Aortic smooth muscle cell (primary cell): ENCODE data around the gene RBM42. TPM values are rescaled to one million over a fixed set of nuclear protein-coding genes. Genes with fewer than 3 reads are reported as not detected.

Source experiments
- total RNA-seq: library from RNA; depleted of rRNA; stranded (reverse); fragments of >200 nt; gene quantifications from 2 replicates; pipeline ENCODE4 v1.2.3, GENCODE V29; 2014

The RBM42 gene
- total RNA-seq: 36.8 and 38.8 TPM in 2 replicates

GRCh38 chr19:35628565-35629331, at the start of gene RBM42:
Gene RBM42 (plus strand): TSS chr19:35629036. CDS start chr19:35629154, 118 bp downstream.

GRCh38 chr19:35585848-35586247, 43.0 kb upstream of the RBM42 start, which contains the start of gene PMIS2:
Gene PMIS2 (plus strand): TSS chr19:35586173. CDS start chr19:35586260, 87 bp downstream.

GRCh38 chr19:35612559-35613321, 16.1 kb upstream of the RBM42 start, which contains the start of gene HAUS5:
Gene HAUS5 (plus strand): TSS chr19:35612735. CDS start chr19:35612795, 60 bp downstream.

DNA sequence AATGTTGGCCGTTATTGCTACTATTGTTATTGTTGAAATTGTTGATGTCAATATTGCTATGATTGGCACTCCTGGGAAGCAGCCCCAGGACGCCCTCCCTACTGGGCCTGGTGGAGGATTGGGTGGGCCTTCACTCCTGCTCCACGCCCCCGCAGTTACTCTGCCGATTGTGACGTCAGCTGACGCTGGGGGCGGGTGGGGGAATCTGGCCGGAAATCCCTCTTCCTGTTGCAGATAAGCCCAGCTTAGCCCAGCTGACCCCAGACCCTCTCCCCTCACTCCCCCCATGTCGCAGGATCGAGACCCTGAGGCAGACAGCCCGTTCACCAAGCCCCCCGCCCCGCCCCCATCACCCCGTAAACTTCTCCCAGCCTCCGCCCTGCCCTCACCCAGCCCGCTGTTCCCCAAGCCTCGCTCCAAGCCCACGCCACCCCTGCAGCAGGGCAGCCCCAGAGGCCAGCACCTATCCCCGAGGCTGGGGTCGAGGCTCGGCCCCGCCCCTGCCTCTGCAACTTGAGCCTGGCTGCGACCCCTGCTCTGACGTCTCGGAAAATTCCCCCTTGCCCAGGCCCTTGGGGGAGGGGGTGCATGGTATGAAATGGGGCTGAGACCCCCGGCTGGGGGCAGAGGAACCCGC, 12.8 kb downstream of the RBM42 start, which contains the start of gene ETV2:
TSS of gene ETV2 (plus strand) at position 231 of the 637 bp plus-strand sequence. CDS start 716 bp downstream, outside the sequence.

GRCh38 chr19:35648017-35648961, 19.5 kb downstream of the RBM42 start, which contains the start of gene COX6B1:
Gene COX6B1 (plus strand): TSS chr19:35648323. CDS start chr19:35651244, 2,921 bp downstream.

DNA sequence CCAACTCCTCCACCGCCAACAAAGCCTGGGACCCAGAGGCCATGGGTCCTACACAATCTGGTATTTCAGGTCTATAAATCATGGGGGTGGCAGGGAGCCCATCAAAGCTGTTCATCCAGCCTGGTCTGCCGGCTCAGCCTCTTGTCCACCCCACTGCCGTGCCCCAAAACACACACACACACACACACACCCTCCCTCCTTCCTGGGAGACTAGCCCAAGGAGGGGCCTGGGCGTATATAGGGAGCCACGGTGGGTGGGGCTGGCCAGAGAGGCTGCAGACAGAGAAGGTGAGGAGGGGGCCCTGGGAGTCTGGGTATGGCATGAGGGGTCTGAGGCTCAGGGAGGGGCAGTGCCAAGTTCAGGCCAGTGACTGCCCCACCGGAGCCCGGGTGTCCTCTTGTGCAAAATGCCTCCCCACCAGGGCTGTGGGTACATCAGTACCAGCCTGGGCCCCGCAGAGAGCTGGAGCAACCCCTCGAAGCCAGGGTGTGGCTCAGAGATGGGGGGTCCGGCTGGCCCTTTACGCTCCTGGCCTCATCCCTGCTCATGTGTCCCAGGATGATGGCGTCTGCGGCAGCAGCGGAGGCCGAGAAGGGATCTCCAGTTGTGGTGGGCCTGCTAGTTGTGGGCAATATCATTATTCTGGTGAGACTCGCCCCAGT, 37.5 kb downstream of the RBM42 start, which contains the start of gene UPK1A:
TSS of gene UPK1A (plus strand) at position 267 of the 663 bp plus-strand sequence. CDS start at position 563, 296 bp downstream.

Other genes with a start within 250 kb of the RBM42 start
- gene FFAR2, start 180.8 kb upstream of the RBM42 start, total RNA-seq: not detected in 2 replicates
- not detected in 2 replicates for gene KRTDAP, start 138.6 kb upstream of the RBM42 start, total RNA-seq
- 0.53 and 2.3 TPM in 2 replicates for gene DMKN, start 115.4 kb upstream of the RBM42 start, total RNA-seq
- 0.66 and 0.87 TPM in 2 replicates for gene SBSN, start 100.7 kb upstream of the RBM42 start, total RNA-seq
- gene GAPDHS, start 95.6 kb upstream of the RBM42 start, total RNA-seq: not detected in 2 replicates
- 73.3 and 90.4 TPM in 2 replicates for gene TMEM147, start 83.4 kb upstream of the RBM42 start, total RNA-seq
- not detected in 2 replicates for gene ATP4A, start 65.4 kb upstream of the RBM42 start, total RNA-seq
- gene PMIS2, start 42.9 kb upstream of the RBM42 start, total RNA-seq: not detected in 2 replicates
- gene HAUS5, start 16.3 kb upstream of the RBM42 start, total RNA-seq: 4.4 and 6.7 TPM in 2 replicates
- gene ETV2, start 12.7 kb downstream of the RBM42 start, total RNA-seq: 0.12 and 0.26 TPM in 2 replicates
- gene COX6B1, start 19.3 kb downstream of the RBM42 start, total RNA-seq: 462 and 513 TPM in 2 replicates
- not detected in 2 replicates for gene UPK1A, start 37.5 kb downstream of the RBM42 start, total RNA-seq
- gene ZBTB32, start 75.5 kb downstream of the RBM42 start, total RNA-seq: not detected in 2 replicates
- 3.6 and 5.9 TPM in 2 replicates for gene KMT2B, start 89.0 kb downstream of the RBM42 start, total RNA-seq
- gene IGFLR1, start 113.4 kb downstream of the RBM42 start, total RNA-seq: 1.1 TPM in 2 replicates
- 7.3 and 10.3 TPM in 2 replicates for gene U2AF1L4, start 116.4 kb downstream of the RBM42 start, total RNA-seq
- gene PSENEN, start 116.6 kb downstream of the RBM42 start, total RNA-seq: 16.8 and 17.2 TPM in 2 replicates
- 6.7 and 7.0 TPM in 2 replicates for gene LIN37, start 119.5 kb downstream of the RBM42 start, total RNA-seq
- gene HSPB6, start 128.0 kb downstream of the RBM42 start, total RNA-seq: 55.8 and 106 TPM in 2 replicates
- gene PROSER3, start 129.1 kb downstream of the RBM42 start, total RNA-seq: 3.6 and 4.7 TPM in 2 replicates
- 2.9 and 3.2 TPM in 2 replicates for gene ARHGAP33, start 146.5 kb downstream of the RBM42 start, total RNA-seq
- gene PRODH2, start 183.8 kb downstream of the RBM42 start, total RNA-seq: not detected in 2 replicates
- gene NPHS1, start 223.5 kb downstream of the RBM42 start, total RNA-seq: not detected in 2 replicates
- gene KIRREL2, start 227.9 kb downstream of the RBM42 start, total RNA-seq: not detected in 2 replicates
- 7.7 and 14.0 TPM in 2 replicates for gene APLP1, start 239.5 kb downstream of the RBM42 start, total RNA-seq